Kidney (tissue), 14 donors: Measurements from ENCODE around the gene PVR. TPM values are rescaled to one million over a fixed set of nuclear protein-coding genes. Genes with fewer than 3 reads are reported as not detected.

Experiments used
- DNase-seq, 5 donors: peaks; one replicate each; pipeline ENCODE4 v3.0.0-alpha.2; 2013 to 2020
- FAIRE-seq: peaks from 2 replicates; lab custom pipeline; 2012; peaks lifted over from hg19 to GRCh38; lab: Jason Lieb, UNC
- H3K27ac ChIP-seq, 2 donors: one replicate each; pipeline ENCODE4 v1.7.0; 2013; ENCODE audit warnings: low read depth in 2 of 2, low read length in 2 of 2, inconsistent platforms in 1 of 2
- H3K27me3 ChIP-seq: one replicate; pipeline ENCODE4 v1.7.1; 2013; ENCODE audit warnings: low read length, inconsistent platforms; ENCODE audit not compliant: control insufficient read depth, insufficient read depth
- H3K36me3 ChIP-seq, 3 donors: one replicate each; pipeline versions ENCODE4 v1.7.0 to v1.7.1; 2013; ENCODE audit warnings: low read length in 3 of 3, control low read depth in 1 of 3, inconsistent platforms in 1 of 3; ENCODE audit not compliant: insufficient read depth in 3 of 3, control insufficient read depth in 2 of 3
- H3K4me1 ChIP-seq, 3 donors: one replicate each; pipeline versions ENCODE4 v1.7.0 to v1.7.1; 2013; ENCODE audit warnings: low read length in 3 of 3, inconsistent platforms in 1 of 3, low read depth in 1 of 3; ENCODE audit not compliant: control insufficient read depth in 2 of 3, insufficient read depth in 2 of 3
- H3K4me3 ChIP-seq, 3 donors: one replicate each; pipeline versions ENCODE4 v1.7.0 to v1.8.1; 2013; ENCODE audit warnings: low read length in 3 of 3, control low read depth in 1 of 3, inconsistent platforms in 1 of 3
- H3K9ac ChIP-seq, 3 donors: one replicate each; pipeline versions ENCODE4 v1.7.0 to v1.7.1; 2013; ENCODE audit warnings: low read length in 3 of 3, control low read depth in 1 of 3, inconsistent platforms in 1 of 3
- H3K9me3 ChIP-seq, 3 donors: one replicate each; pipeline versions ENCODE4 v1.7.0 to v1.7.1; 2013; ENCODE audit warnings: low read length in 3 of 3, control low read depth in 1 of 3, inconsistent platforms in 1 of 3; ENCODE audit not compliant: control insufficient read depth in 2 of 3, insufficient read depth in 1 of 3
- CTCF ChIP-seq: IDR thresholded peaks from 3 replicates; pipeline ENCODE4 v1.5.1; 2012; ENCODE audit warnings: mild to moderate bottlenecking, moderate library complexity, borderline replicate concordance; ENCODE audit not compliant: insufficient read depth; ENCODE audit errors: extremely low read depth
- intact Hi-C: fragments of 100-400 bp; cut with DNase I; formaldehyde crosslinking; loops from one replicate; pipeline ENCODE4 v1.11.1; 2022
- polyA plus RNA-seq: library from polyadenylated mRNA; stranded (reverse); fragments of 350-450 nt; fragmentation: Illumina TruSeq; extraction: RNeasy Lipid Tissue Mini Kit (QIAGEN cat#74804); gene quantifications from one replicate; pipeline ENCODE4 v1.2.3, GENCODE V29; 2014; ENCODE audit warnings: low read depth, low replicate concordance; ENCODE audit not compliant: insufficient read depth
- total RNA-seq: library from RNA; stranded (reverse); fragmentation: NEBNext Ultra II Directional; extraction: Animal tissue kit (Norgen Biotek cat#: 25700); gene quantifications from one replicate; pipeline ENCODE4 v1.2.1, GENCODE V29; 2021
- donor health status: control.
- donor health status: control.
- donor health status: control.
- donor health status: control.
- donor health status: control.
- donor health status: DM: yes; HTN: yes; CAD: no.
- donor health status: Normal renal cell carcinoma (clear cell type).

The PVR gene
- total and polyA plus RNA-seq, 2 donors from 2014 or later, result 20.7 to 36.4 TPM

- Histone ChIP-seq H3K9ac (no peak overlapping the region), H3K36me3 (no peaks in the 10 kb centered on the region), H3K4me1 (peaks cover 0 to 5% (median 0%) of the 10 kb centered on the region in 3 donors), H3K9me3 (no peaks in the 10 kb centered on the region), H3K27me3 (no peaks in the 10 kb centered on the region), H3K4me3 (no peak overlapping the region), H3K27ac (no peak overlapping the region)
- DNase-seq, result no peak
- FAIRE-seq, result no peak
- intact Hi-C loops, result no loop called here
- TF ChIP-seq CTCF, result no peak
Measured at GRCh38 chr19:44620667-44621066, 23.0 kb upstream of the PVR start.

- DNase-seq (no peak), FAIRE-seq (no peak)
- no peak overlapping the region for H3K27ac ChIP-seq
- H3K4me3 ChIP-seq, result no peak overlapping the region
- no peaks in the 10 kb centered on the region for H3K9me3 ChIP-seq
- intact Hi-C loops, result no loop called here
- peaks cover 0 to 7% (median under 1%) of the 10 kb centered on the region in 3 donors for H3K4me1 ChIP-seq
- TF ChIP-seq CTCF, result no peak
- no peaks in the 10 kb centered on the region for H3K36me3 ChIP-seq
- H3K27me3 ChIP-seq, result no peaks in the 10 kb centered on the region
- no peak overlapping the region for H3K9ac ChIP-seq
Measured at GRCh38 chr19:44621367-44621766, 22.3 kb upstream of the PVR start.

GRCh38 chr19:44623080-44623479 lies 20.6 kb upstream of the PVR start:
- no peak for FAIRE-seq
- no peak overlapping the region for H3K4me3 ChIP-seq

More at GRCh38 chr19:44623080-44623479, 20.6 kb upstream of the PVR start:
- no peaks in the 10 kb centered on the region for H3K27me3 ChIP-seq
- intact Hi-C loops, result no loop called here
- no peak for TF ChIP-seq CTCF
- DNase-seq, result peak in 2 of 5 donors; percentile 15 to 51
- peaks cover 0 to 7% (median 2%) of the 10 kb centered on the region in 3 donors for H3K4me1 ChIP-seq
- H3K36me3 ChIP-seq, result no peaks in the 10 kb centered on the region
- H3K9ac ChIP-seq, result no peak overlapping the region
- H3K27ac ChIP-seq, result no peak overlapping the region
- H3K9me3 ChIP-seq, result no peaks in the 10 kb centered on the region
